Neural cell (in vitro differentiated cells): Measurements from ENCODE around the gene CEMIP2.

Experiments used
- CTCF ChIP-seq: fragments of 450-650 bp; IDR thresholded peaks from 2 replicates; pipeline ENCODE4 v1.5.1; 2014; ENCODE audit warnings: antibody characterized with exemption, mild to moderate bottlenecking, moderate library complexity; ENCODE audit not compliant: poor library complexity, severe bottlenecking
- POLR2AphosphoS5 ChIP-seq: IDR thresholded peaks from 2 replicates; pipeline ENCODE4 v1.6.1; 2012

GRCh38 chr9:71719088-71719487 lies 49.2 kb downstream of the CEMIP2 start:
- TF ChIP-seq CTCF (no peak), POLR2AphosphoS5 (no peak)
